ENCODE results near the gene TAF11L5. TPM values are rescaled to one million over a fixed set of nuclear protein-coding genes. Genes with fewer than 3 reads are reported as not detected.
"Not testable (repeated sequence)": the region's sequence is repeated elsewhere in the genome, so short reads cannot be mapped to it uniquely, and the experiment has no call there.

The TAF11L5 gene
- total RNA-seq, 1 donor from 2014 or later, result not detected

- H3K36me3 ChIP-seq; DNase-seq; H3K27me3 ChIP-seq; intact Hi-C loops (cut with DNase I); ATAC-seq; H3K4me3 ChIP-seq; H3K4me1 ChIP-seq; H3K9me3 ChIP-seq; H3K27ac ChIP-seq: not testable (repeated sequence)
Observed at GRCh38 chr5:17528369-17528768, 3.3 kb downstream of the TAF11L5 start, which contains the start of gene TAF11L6. Gene TAF11L6 (plus strand): TSS chr5:17528669.

Other genes with a start within 250 kb of the TAF11L5 start
- not detected for gene TAF11L2, start 27.0 kb upstream of the TAF11L5 start, total RNA-seq
- gene TAF11L3, start 6.9 kb upstream of the TAF11L5 start, total RNA-seq, result not detected
- not detected for gene TAF11L4, start 3.4 kb upstream of the TAF11L5 start, total RNA-seq
- gene TAF11L6, start 3.4 kb downstream of the TAF11L5 start, total RNA-seq, result not detected
- gene TAF11L7, start 60.5 kb downstream of the TAF11L5 start, total RNA-seq, result not detected
- gene TAF11L8, start 65.7 kb downstream of the TAF11L5 start, total RNA-seq, result not detected
- gene TAF11L9, start 69.2 kb downstream of the TAF11L5 start, total RNA-seq, result not detected
- gene TAF11L10, start 72.6 kb downstream of the TAF11L5 start, total RNA-seq, result not detected
- not detected for gene TAF11L11, start 78.9 kb downstream of the TAF11L5 start, total RNA-seq
- gene TAF11L12, start 85.2 kb downstream of the TAF11L5 start, total RNA-seq, result not detected
- gene TAF11L13, start 106.9 kb downstream of the TAF11L5 start, total RNA-seq, result not detected
- not detected for gene TAF11L14, start 109.2 kb downstream of the TAF11L5 start, total RNA-seq